ENCODE data around the gene LYL1. TPM values are rescaled to one million over a fixed set of nuclear protein-coding genes. Genes with fewer than 3 reads are reported as not detected.
A peak's percentile ranks its signal among the peaks of the same experiment; 100 is the strongest.

Gene LYL1
- total RNA-seq, 1 donor, result 0.36 TPM

DNA sequence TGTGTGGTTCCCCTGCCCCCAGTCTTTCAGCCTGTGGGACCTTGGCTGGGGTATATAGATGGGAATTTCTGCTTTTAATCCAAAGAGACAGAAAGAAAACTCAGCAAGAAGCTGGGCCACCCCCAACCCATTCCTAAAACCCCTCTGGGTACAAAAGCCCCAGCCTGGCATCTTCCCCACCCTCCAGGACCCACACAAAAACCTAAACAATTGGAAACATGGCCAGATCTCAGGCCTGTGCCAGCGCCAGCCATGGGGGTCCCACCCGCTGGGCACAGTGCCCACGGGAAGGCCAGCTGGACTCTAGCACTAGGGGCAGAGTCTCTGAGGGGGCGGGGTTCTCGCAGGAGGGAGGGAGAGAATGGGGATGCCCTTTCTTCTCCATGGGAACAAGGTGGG is 8.6 kb downstream of the LYL1 start:
- Histone ChIP-seq H3K36me3 (ENCODE audit: insufficient read depth, low read length) (peaks cover 20% of the 10 kb centered on the region), H3K9me3 (ENCODE audit: low read depth, low read length) (no peaks in the 10 kb centered on the region), H3K4me2 (ENCODE audit: insufficient read depth, low read length) (no peak overlapping the region), H3K4me3 (ENCODE audit: insufficient read depth, low read length) (no peak overlapping the region), H2AFZ (ENCODE audit: low read length) (no peak overlapping the region), H3K4me1 (ENCODE audit: insufficient read depth, low read length) (peaks cover 28% of the 10 kb centered on the region), H3K79me2 (ENCODE audit: insufficient read depth, low read length) (no peaks in the 10 kb centered on the region), H3K27ac (ENCODE audit: low read depth, low read length) (no peak overlapping the region), H4K20me1 (ENCODE audit: insufficient read depth, low read length) (peaks cover 20% of the 10 kb centered on the region), H3K27me3 (ENCODE audit: insufficient read depth, low read length) (no peaks in the 10 kb centered on the region)
- TF ChIP-seq, protein P1, sequence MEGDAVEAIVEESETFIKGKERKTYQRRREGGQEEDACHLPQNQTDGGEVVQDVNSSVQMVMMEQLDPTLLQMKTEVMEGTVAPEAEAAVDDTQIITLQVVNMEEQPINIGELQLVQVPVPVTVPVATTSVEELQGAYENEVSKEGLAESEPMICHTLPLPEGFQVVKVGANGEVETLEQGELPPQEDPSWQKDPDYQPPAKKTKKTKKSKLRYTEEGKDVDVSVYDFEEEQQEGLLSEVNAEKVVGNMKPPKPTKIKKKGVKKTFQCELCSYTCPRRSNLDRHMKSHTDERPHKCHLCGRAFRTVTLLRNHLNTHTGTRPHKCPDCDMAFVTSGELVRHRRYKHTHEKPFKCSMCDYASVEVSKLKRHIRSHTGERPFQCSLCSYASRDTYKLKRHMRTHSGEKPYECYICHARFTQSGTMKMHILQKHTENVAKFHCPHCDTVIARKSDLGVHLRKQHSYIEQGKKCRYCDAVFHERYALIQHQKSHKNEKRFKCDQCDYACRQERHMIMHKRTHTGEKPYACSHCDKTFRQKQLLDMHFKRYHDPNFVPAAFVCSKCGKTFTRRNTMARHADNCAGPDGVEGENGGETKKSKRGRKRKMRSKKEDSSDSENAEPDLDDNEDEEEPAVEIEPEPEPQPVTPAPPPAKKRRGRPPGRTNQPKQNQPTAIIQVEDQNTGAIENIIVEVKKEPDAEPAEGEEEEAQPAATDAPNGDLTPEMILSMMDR (IDR thresholded peaks at IDR 0.05; ENCODE audit: extremely low read depth, low read depth, low read length), result no peak
- peak; percentile 83 for DNase-seq (ENCODE audit: insufficient read length, low spot score, missing footprints)

DNA sequence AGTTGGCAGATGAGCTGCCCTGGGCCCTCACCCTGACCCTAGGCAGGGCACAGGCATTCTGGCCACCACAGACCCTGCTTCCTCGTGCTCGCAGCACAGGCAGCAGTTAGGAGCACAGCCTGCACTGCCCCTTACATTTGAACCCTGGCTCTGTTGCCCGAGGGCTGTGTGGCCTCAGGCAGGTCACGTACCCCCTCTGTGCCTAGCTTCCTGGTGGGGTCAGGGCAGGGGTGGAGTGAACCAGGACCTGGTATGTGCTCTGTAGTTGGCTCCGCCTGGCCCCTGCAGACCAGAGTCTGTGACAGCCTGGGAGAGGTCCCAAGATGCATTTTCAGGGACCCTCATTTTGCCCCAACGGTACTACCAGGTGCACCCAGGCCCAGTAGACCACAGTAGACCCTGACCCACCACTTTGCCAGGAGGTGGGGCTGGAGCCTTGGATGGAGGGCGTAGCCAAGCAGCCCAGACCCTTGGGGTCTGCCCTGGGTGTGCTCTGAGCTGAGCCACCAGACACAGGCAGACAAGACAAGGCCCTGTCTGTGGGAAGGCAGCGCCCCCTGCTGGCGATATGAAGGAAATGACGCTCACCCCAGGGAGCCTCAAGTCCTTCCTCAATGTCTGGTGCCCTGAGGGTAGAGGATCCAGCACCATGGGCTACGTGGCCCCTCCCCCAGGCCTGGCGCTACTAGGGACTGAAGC is 9.1 kb downstream of the LYL1 start:
- Histone ChIP-seq H3K79me2 (ENCODE audit: insufficient read depth, low read length) (no peaks in the 10 kb centered on the region), H4K20me1 (ENCODE audit: insufficient read depth, low read length) (peaks cover 17% of the 10 kb centered on the region), H3K4me3 (ENCODE audit: insufficient read depth, low read length) (no peak overlapping the region), H3K36me3 (ENCODE audit: insufficient read depth, low read length) (peaks cover 20% of the 10 kb centered on the region), H3K4me1 (ENCODE audit: insufficient read depth, low read length) (peaks cover 28% of the 10 kb centered on the region), H3K4me2 (ENCODE audit: insufficient read depth, low read length) (no peak overlapping the region), H3K27me3 (ENCODE audit: insufficient read depth, low read length) (no peaks in the 10 kb centered on the region), H2AFZ (ENCODE audit: low read length) (no peak overlapping the region), H3K27ac (ENCODE audit: low read depth, low read length) (peak overlapping the region; percentile 48), H3K9me3 (ENCODE audit: low read depth, low read length) (no peaks in the 10 kb centered on the region)
- TF ChIP-seq, protein P1 (IDR thresholded peaks at IDR 0.05; ENCODE audit: extremely low read depth, low read depth, low read length), result peak; percentile 88
- DNase-seq (ENCODE audit: insufficient read length, low spot score, missing footprints), result peak; percentile 99

DNA sequence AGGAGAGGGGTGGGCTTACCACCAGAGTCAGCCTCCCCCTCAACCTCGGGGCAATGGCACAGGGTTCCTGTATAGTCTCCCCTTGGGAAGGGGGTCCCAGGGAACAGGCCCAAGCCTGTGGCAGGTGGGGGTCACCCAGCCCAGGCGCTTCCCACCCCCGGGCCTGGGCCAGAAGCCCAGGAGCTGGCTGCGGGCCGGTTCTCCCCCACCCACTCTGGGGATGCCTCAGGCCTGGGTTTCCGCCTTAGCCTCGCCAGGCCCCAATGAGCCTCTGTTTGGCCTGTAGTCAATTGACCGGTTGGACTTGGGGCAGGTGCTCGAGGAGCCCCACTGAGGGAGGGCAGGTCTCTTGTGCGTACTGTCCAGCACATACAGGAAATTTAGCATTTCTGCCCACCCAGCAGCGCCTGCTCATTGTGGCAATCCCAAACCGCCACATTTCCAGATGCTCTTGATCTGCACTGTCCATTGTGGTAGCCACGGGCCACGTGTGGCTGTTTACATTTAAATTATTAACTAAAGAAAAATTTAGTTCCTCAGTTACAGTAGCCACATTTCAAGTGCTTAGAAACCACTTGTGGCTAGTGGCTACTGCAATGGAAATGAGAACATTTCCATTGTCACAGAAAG is 9.9 kb downstream of the LYL1 start:
- no peaks in the 10 kb centered on the region for H3K79me2 ChIP-seq (ENCODE audit: insufficient read depth, low read length)
- H3K4me3 ChIP-seq (ENCODE audit: insufficient read depth, low read length), result no peak overlapping the region
- no peak for DNase-seq (ENCODE audit: insufficient read length, low spot score, missing footprints)
- H3K27me3 ChIP-seq (ENCODE audit: insufficient read depth, low read length), result no peaks in the 10 kb centered on the region
- H4K20me1 ChIP-seq (ENCODE audit: insufficient read depth, low read length), result peaks cover 17% of the 10 kb centered on the region
- peaks cover 28% of the 10 kb centered on the region for H3K4me1 ChIP-seq (ENCODE audit: insufficient read depth, low read length)
- no peak overlapping the region for H3K4me2 ChIP-seq (ENCODE audit: insufficient read depth, low read length)
- H3K9me3 ChIP-seq (ENCODE audit: low read depth, low read length), result no peaks in the 10 kb centered on the region
- TF ChIP-seq, protein P1 (IDR thresholded peaks at IDR 0.05; ENCODE audit: extremely low read depth, low read depth, low read length), result no peak
- H2AFZ ChIP-seq (ENCODE audit: low read length), result no peak overlapping the region
- peaks cover 20% of the 10 kb centered on the region for H3K36me3 ChIP-seq (ENCODE audit: insufficient read depth, low read length)
- peak overlapping the region; percentile 31 for H3K27ac ChIP-seq (ENCODE audit: low read depth, low read length)

DNA sequence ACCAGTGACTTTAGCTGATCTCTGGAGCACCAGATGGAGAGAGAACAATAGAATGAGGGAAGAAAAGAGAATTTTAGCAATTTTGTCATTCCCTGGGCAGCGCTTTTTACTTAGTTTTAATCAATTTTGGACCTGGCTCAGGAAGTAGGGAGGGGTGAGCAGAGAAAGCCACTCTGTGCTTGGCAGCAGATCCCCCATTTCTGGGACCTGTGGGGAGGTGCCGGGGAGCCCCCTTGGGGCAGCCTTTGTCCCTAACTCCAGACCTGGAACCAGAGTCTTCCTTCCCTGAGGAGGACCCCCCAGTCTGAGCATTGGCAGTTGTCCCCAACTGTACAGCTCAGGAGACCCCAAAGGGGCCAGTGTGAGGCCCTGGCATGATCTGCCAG is 10.5 kb downstream of the LYL1 start:
- Histone ChIP-seq H3K36me3 (ENCODE audit: insufficient read depth, low read length) (peaks cover 24% of the 10 kb centered on the region), H3K4me2 (ENCODE audit: insufficient read depth, low read length) (peak overlapping the region; percentile 20), H3K79me2 (ENCODE audit: insufficient read depth, low read length) (no peaks in the 10 kb centered on the region), H3K27me3 (ENCODE audit: insufficient read depth, low read length) (no peaks in the 10 kb centered on the region), H3K4me3 (ENCODE audit: insufficient read depth, low read length) (no peak overlapping the region), H3K27ac (ENCODE audit: low read depth, low read length) (peak overlapping the region; percentile 72), H4K20me1 (ENCODE audit: insufficient read depth, low read length) (peaks cover 17% of the 10 kb centered on the region), H2AFZ (ENCODE audit: low read length) (no peak overlapping the region), H3K9me3 (ENCODE audit: low read depth, low read length) (no peaks in the 10 kb centered on the region), H3K4me1 (ENCODE audit: insufficient read depth, low read length) (peaks cover 28% of the 10 kb centered on the region)
- TF ChIP-seq, protein P1 (IDR thresholded peaks at IDR 0.05; ENCODE audit: extremely low read depth, low read depth, low read length), result no peak
- DNase-seq (ENCODE audit: insufficient read length, low spot score, missing footprints), result peak; percentile 81
